Progenitor cell of endocrine pancreas (in vitro differentiated cells): ENCODE data around the gene SAMD11. TPM values are rescaled to one million over a fixed set of nuclear protein-coding genes. Genes with fewer than 3 reads are reported as not detected.

Experiments used
- DNase-seq: peaks from one replicate; pipeline ENCODE4 v3.0.0; 2021; ENCODE audit warnings: low spot score; ENCODE audit not compliant: unreplicated experiment
- H3K27ac Mint-ChIP-seq: 2 replicates; pipeline ENCODE4 v1.8.0; 2021; ENCODE audit warnings: mild to moderate bottlenecking, moderate library complexity, mixed read lengths
- H3K27me3 Mint-ChIP-seq: 2 replicates; pipeline ENCODE4 v1.8.0; 2021; ENCODE audit warnings: mixed read lengths
- H3K36me3 Mint-ChIP-seq: 2 replicates; pipeline ENCODE4 v1.8.0; 2022; ENCODE audit warnings: mixed read lengths; ENCODE audit not compliant: insufficient read depth
- H3K4me1 Mint-ChIP-seq: 2 replicates; pipeline ENCODE4 v1.8.0; 2021; ENCODE audit warnings: low read depth, mixed read lengths
- H3K4me3 Mint-ChIP-seq: 2 replicates; pipeline ENCODE4 v1.8.0; 2021; ENCODE audit warnings: low read depth, mild to moderate bottlenecking, moderate library complexity, mixed read lengths
- H3K9me3 Mint-ChIP-seq: 2 replicates; pipeline ENCODE4 v1.8.0; 2021; ENCODE audit warnings: low read depth, mixed read lengths
- CTCF ChIP-seq: fragments of 200-600 bp; sonication (generic); IDR thresholded peaks from one replicate; pipeline ENCODE4 v1.5.0; 2021; ENCODE audit warnings: antibody characterized with exemption, mild to moderate bottlenecking; ENCODE audit not compliant: unreplicated experiment
- total RNA-seq: library from RNA; stranded (reverse); gene quantifications from 2 replicates; pipeline ENCODE4 v1.2.1, GENCODE V29; 2021

The SAMD11 gene
- total RNA-seq, 1 donor from 2014 or later, result 42.9 TPM

DNA sequence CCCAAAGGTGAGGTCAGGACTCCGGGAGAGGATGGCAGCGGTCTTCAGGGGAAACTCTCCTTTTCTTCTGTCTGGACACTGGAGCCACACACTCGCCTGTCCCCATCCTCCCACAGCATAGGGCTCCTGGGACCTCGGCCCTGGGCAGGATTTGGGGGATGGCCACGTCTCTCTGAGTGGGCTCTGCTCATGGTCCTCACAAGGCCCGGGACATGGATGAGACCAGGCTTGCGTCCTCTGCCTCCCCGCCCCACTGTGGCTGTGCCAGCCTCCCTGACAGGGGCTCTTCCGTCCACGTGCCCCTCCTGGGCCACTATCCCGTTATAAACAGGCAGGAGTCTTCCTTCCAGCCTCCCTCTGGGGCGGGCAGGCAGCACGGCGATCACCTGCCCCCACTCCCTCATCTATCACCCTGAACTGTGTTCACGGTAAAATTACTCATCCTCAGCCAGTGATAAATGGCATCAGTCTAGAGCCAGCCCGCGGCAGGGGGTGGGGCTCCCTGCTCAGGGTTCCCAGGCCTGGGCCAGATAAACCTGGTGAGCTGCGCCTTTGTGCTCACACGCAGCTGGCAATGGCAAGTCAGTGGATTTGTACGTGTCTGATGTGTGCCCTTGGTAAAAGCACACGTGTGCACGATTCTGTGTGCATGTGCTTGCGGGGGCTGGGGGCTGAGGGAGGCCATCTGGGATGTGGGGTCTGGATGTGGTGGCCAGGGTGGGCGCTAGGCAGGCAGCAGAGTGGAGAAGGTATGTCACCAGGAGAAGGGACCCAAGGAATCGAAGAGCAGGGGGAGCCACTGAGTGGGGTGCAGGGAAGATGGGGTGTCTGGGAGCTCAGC is 12.6 kb upstream of the SAMD11 start:
- Mint-ChIP-seq H3K4me1 (peaks cover 19% of the 10 kb centered on the region), H3K36me3 (peaks cover 2% of the 10 kb centered on the region), H3K27ac (peak overlapping the region; percentile 14), H3K27me3 (peaks cover 40% of the 10 kb centered on the region), H3K9me3 (no peaks in the 10 kb centered on the region), H3K4me3 (no peak overlapping the region)
- TF ChIP-seq CTCF, result no peak
- peak; percentile 13 for DNase-seq

DNA sequence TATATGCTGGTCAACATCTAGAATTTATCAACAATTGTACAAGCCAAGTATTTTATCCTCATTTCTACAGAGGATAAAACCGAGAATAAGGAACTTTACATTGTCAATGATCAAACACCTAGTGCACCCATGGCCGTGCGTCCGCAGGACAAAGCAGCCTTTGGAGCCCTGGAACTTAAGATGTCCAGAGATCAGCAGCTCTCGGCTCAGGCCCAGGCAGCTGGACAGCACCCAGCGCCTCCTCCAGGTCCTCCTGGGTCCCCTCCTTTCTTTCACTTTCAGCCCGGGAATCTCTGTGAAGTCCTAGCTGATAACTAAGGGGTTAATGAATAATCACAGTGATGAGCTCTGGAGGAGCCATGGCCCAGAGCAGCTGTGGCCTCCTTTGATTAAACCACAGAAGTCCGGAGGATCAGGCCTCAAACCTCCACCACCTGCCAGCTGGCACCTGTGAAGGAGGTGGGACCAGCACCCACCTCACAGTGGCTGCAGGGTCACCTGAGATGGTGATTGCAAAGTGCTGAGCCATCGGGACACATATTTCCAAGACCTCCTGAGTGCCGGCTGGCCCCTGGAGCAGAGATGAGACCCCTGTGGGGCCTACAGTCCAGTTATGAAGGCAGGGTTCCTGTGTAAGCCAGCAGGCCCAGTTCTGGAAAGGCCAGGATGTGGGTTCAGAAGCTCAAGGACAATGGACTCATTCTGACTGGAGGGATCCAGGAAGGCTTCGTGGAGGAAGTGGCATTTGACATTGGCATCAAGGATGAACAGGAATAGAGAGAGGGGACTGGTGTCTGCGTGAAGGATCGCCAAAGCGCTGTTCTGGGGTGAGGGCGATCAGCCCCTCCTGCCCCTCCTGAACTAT is 11.6 kb upstream of the SAMD11 start:
- H3K27ac Mint-ChIP-seq, result no peak overlapping the region
- peaks cover 38% of the 10 kb centered on the region for H3K27me3 Mint-ChIP-seq
- no peak overlapping the region for H3K4me3 Mint-ChIP-seq
- TF ChIP-seq CTCF, result no peak
- DNase-seq, result no peak
- no peaks in the 10 kb centered on the region for H3K9me3 Mint-ChIP-seq
- H3K36me3 Mint-ChIP-seq, result peaks cover 2% of the 10 kb centered on the region
- H3K4me1 Mint-ChIP-seq, result peaks cover 25% of the 10 kb centered on the region

DNA sequence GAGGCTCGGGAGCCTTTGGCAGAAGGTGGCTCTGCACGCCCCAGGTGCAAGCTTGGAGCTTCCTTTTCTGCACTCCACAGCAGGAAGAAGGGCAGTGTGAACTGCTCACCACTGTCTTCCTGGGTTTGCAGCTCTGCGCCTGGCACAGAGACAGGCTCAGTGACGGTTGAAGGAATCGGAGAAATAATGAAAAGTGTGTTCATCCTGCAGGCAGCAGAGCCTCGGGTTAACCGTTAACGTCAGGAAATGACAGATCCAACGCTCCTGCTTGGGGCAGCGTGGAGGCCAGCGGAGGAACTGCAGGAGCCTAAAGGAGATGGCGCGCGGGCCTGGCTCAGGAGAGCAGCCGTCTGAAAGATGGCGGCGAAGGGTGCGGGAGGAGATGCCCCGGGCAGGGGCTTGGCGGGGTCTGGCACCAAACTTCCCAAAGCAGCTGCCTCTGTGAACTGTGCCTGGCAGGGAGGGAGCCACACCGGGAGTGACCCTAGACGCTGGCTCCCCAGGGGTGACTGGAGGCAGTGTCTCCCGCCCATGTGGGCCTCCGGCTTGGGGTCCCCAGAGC is 10.9 kb upstream of the SAMD11 start:
- peak; percentile 51 for TF ChIP-seq CTCF
- Mint-ChIP-seq H3K27me3 (peaks cover 43% of the 10 kb centered on the region), H3K9me3 (no peaks in the 10 kb centered on the region), H3K4me3 (no peak overlapping the region), H3K27ac (no peak overlapping the region), H3K4me1 (peaks cover 30% of the 10 kb centered on the region), H3K36me3 (peaks cover 2% of the 10 kb centered on the region)
- peak; percentile 23 for DNase-seq

DNA sequence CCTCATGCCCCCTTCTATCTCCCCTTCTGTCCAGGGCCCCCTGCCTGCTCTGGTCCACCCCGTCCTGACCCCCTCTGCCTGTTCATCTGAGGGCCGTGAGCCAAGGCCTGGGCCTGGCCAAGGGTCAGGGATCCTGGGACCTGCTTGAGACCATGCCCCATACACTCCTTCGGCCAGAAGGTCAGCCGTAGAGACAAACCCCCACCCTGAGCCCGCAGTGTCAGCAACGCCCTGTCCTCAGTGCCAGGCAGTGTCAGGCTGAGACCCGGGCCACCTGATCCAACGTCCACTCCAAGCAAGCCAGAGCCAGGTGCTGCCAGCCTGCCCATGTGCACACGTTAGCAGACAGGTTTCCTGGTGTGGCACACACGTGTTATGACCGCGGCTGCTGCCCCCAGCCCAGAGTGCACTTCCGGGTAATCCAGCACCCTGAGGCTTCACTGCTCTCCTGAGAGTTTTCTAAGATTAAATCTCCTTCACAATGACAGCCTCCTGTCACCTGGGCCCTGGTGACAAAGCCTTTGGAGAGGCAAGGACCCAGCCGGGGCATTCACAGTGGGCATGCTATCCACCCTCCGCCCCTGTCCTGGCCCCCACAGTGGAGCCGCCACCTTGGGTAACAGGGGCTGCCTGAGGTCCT is 10.1 kb upstream of the SAMD11 start:
- Mint-ChIP-seq H3K9me3 (no peaks in the 10 kb centered on the region), H3K36me3 (peaks cover 2% of the 10 kb centered on the region), H3K4me3 (no peak overlapping the region), H3K27me3 (peaks cover 49% of the 10 kb centered on the region), H3K27ac (no peak overlapping the region), H3K4me1 (peaks cover 30% of the 10 kb centered on the region)
- peak; percentile 8 for DNase-seq
- no peak for TF ChIP-seq CTCF
